ENCODE data around the gene IGFL1. TPM values are rescaled to one million over a fixed set of nuclear protein-coding genes. Genes with fewer than 3 reads are reported as not detected.
"Not testable (repeated sequence)": the region's sequence is repeated elsewhere in the genome, so short reads cannot be mapped to it uniquely, and the experiment has no call there.

The IGFL1 gene
- total RNA-seq, 1 experiment from 2014 or later, result not detected

- DNase-seq (ENCODE audit: extremely low read depth, low read depth), result peak; percentile 62
These were observed 7.4 kb upstream of the IGFL1 start for GRCh38 chr19:46221981-46222610.

GRCh38 chr19:46223787-46224186 lies 5.8 kb upstream of the IGFL1 start:
- DNase-seq (ENCODE audit: extremely low read depth, low read depth), result not testable (repeated sequence)

DNA sequence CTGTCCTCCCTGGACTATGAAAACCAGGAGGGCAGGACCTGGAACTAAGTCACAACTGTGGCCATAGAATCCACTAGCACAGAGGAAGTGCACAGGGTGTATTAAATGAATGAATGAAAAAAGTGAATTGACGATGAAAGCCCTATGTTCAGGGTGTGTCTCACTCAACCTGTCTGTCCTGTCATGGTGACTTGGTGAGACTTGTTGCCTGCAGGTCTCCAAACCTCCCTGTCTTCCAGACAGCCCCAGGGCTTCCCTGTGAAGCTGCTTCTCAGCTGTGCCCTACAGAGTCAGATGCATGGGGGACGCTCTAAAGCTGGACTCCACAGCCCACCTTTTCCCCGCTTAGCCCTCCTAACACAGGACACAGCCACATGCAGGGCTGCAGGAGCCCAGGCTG lies 4.8 kb upstream of the IGFL1 start:
- no peak for DNase-seq (ENCODE audit: extremely low read depth, low read depth)

- DNase-seq (ENCODE audit: extremely low read depth, low read depth), result no peak
These were observed 4.0 kb upstream of the IGFL1 start for GRCh38 chr19:46225558-46226004.

DNA sequence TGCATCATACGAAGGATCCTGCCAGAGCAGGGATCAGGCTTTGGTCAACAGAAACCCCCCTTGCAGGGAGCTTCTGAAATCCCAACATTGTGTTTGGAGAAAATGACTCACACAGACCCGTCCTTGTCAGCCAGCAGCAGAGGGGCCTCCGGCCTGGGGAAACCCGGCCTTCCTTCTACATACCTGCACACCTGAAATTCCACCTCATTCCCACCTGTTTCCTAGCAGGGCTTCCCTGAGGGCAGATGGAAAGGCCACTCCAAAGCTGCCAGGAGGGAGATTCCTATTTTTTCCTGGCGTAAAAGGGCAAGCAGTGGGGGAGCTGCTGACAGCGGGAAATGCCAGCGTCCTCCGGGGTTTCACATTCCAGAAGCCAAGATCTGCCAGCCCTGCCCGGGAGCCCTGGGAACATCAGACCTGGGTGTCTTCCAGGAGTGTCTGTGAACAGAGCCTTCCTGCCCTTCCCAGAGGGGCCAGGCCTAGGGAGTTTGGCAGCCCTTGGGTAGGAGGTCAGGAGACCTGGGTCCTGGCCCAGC lies 3.0 kb upstream of the IGFL1 start:
- DNase-seq (ENCODE audit: extremely low read depth, low read depth), result no peak

GRCh38 chr19:46232029-46232428 lies 2.5 kb downstream of the IGFL1 start:
- no peak for DNase-seq (ENCODE audit: extremely low read depth, low read depth)

GRCh38 chr19:46232468-46232867 lies 2.9 kb downstream of the IGFL1 start:
- no peak for DNase-seq (ENCODE audit: extremely low read depth, low read depth)

- DNase-seq (ENCODE audit: extremely low read depth, low read depth), result no peak
These were observed 3.5 kb downstream of the IGFL1 start for GRCh38 chr19:46232938-46233621.

DNA sequence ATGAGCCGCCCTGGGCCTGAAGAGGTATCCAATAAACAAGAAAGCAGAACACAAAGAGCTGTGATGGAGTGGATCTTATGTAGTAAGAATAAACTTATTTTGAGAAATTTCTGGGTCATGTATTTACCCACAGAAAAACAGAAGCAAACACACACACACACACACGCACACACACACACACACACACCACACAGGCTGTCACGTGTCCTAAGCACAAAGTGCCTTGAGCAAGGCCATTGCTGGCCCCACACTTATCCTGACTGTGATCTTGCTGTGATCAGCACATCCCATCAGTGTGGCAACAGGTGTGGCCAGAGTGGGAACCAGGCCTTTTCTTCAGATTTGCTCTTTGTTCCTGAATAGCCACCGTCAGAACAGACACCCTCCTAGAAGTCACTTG lies 4.3 kb downstream of the IGFL1 start:
- DNase-seq (ENCODE audit: extremely low read depth, low read depth), result not testable (repeated sequence)

DNA sequence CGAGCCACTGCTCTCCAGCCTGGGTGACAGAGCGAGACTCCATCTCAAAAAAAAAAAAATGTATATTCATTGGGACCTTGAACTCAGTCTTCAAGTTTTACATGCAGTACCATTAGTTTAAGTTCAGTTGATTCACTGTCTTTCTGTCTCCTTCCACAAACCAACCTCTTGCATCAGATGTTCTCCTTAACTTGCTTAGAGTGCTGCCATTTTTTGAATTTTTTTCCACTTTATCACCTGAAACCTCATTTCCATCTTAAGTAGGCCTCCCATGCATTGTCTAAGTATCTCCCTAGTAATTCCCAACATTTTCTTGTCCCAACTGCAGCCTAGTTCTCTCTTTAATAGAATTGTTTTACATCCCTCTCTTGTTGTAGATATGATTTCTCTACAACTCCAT lies 8.6 kb downstream of the IGFL1 start:
- not testable (repeated sequence) for DNase-seq (ENCODE audit: extremely low read depth, low read depth)

DNA sequence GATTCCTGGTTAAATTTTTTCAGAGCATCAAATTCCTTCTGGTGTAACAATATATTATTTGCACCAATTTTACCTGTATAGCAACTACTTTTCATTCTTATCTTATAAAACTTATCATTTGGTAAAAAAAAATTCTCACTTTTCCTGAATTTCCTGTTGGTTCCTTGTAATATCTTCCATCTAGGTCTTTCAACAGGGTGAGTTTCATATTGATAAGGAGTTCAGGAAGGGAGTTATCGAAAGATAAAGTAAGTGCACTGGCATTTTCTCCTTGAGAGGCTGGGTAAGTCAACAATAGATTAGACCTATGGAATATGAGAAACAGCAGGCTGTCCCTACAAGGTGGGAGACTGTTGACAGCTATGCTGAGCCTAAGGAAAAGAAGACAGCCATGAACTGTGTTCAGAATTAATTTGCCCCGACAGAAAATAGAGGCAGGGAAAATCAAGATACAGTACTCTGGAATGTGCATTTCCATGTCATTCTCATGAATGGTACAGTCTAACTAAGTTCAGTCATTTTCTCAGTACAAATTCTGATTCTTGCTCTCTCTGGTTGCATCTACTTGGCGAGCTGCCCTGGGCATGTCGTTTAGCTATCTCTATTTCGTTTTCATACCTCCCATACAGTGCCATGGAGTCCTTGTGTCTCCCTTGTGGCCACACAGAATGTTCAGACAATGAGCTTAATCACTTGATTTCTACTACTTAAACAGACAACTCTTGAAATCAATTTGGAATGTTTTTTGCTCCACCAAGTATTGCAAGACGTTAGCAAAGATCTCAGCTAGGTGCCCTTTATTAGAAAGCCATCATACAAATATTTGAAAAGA lies 9.9 kb downstream of the IGFL1 start:
- no peak for DNase-seq (ENCODE audit: extremely low read depth, low read depth)

GRCh38 chr19:46240693-46241092 lies 11.2 kb downstream of the IGFL1 start:
- no peak for DNase-seq (ENCODE audit: extremely low read depth, low read depth)

GRCh38 chr19:46241626-46242025 lies 12.1 kb downstream of the IGFL1 start:
- DNase-seq (ENCODE audit: extremely low read depth, low read depth), result no peak

DNA sequence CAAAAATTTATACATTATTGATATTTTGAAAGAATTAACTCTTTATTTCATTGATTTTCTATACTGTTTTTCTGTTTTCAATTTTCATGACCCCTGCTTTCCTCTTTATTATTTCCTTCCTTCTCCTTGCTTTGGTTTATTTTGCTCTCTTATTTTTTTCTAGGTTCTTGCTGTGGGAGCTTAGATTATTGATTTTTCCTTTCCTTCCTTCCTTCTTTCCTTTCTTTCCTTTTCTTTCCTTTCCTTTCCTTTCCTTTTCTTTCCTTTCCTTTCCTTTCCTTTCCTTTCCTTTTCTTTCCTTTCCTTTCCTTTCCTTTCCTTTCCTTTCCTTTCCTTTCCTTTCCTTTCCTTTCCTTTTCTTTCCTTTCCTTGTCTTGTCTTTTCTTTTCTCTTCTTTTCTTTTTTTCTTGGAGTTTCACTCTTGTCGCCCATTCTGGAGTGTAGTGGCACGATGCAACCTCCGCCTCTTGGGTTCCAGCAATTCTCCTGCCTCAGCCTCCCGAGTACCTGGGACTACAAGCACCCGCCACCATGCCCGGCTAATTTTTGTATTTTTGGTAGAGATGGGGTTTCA lies 13.6 kb downstream of the IGFL1 start:
- DNase-seq (ENCODE audit: extremely low read depth, low read depth), result not testable (repeated sequence)

- DNase-seq (ENCODE audit: extremely low read depth, low read depth), result no peak
These were observed 20.7 kb downstream of the IGFL1 start for GRCh38 chr19:46250076-46250735.

DNA sequence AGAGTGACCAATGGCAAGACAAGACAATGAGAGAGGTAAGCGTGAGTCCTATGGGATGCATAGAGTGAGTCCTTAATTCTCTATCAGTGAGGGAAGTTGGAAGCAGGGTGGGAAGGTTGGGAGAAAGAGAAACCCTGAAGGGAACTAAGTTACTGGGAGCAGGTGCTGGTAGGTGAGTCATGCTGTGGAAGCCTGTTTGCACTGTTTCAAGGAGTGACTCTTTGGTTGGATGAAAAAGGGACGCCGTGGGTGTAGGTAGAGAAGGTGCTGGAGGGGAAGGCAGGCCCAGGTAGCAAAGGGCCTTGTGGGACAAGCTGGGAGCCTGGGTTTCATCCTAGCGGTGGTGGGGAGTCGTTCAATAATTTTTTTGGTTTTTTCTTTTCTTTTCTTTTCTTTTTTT lies 21.9 kb downstream of the IGFL1 start:
- DNase-seq (ENCODE audit: extremely low read depth, low read depth), result no peak

DNA sequence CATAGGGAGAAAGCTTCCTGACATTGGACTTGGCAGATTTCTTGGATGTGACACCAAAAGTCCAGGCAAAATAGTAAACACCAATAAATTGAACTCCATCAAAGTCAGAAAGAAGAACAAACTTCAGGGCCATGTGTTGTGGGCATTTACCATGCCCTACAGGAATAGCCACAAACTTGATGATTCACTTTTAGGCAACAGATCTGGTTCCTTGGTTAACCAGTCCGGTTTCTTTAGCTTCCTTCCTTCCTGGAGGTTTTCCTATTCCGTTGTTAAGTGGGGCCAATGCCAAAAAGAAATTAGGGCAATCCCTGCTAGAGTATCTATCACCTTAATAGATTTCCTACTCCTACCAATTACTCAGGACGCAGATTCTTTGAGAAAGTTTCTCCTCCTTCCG lies 25.2 kb downstream of the IGFL1 start:
- no peak for DNase-seq (ENCODE audit: extremely low read depth, low read depth)

DNA sequence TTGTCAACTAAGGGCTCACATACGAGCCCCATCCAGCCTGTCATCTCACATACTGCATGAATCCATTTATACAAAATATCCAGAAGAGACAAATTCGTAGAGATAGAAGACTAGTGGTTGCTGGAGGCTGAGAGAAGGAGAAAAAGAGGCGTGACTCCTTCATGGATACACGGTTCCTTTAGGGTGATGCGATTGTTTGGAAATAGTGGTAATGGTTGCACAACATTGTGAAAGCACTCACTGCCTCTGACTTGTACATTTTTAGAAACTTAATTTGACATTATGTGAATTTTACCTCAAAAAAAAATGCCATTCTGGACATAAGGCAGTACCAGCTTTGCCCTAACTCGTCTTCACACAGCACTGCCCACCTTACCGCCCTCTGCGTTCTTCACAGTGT lies 27.3 kb downstream of the IGFL1 start:
- DNase-seq (ENCODE audit: extremely low read depth, low read depth), result no peak

GRCh38 chr19:46261501-46261900 lies 32.0 kb downstream of the IGFL1 start:
- not testable (repeated sequence) for DNase-seq (ENCODE audit: extremely low read depth, low read depth)

- peak; percentile 29 for DNase-seq (ENCODE audit: extremely low read depth, low read depth)
These were observed 33.2 kb downstream of the IGFL1 start for GRCh38 chr19:46262684-46263296.
